Ovary (tissue), 10 donors: ENCODE measurements around the gene TSBP1. TPM values are rescaled to one million over a fixed set of nuclear protein-coding genes. Genes with fewer than 3 reads are reported as not detected.

Source experiments
- DNase-seq, 5 donors: peaks; one replicate each; pipeline ENCODE4 v3.0.0-alpha.2; 2019 to 2020
- H3K27ac ChIP-seq, 2 donors: fragments of 200-600 bp; one replicate each; pipeline versions ENCODE4 v1.5.1 to v1.8.0; 2019 to 2022
- H3K27me3 ChIP-seq: fragments of 200-600 bp; one replicate; pipeline ENCODE4 v1.8.0; 2022
- H3K36me3 ChIP-seq: fragments of 200-600 bp; sonication (generic); one replicate; pipeline ENCODE4 v1.5.1; 2019
- H3K4me1 ChIP-seq: one replicate; pipeline ENCODE4 v1.8.1; 2013; ENCODE audit warnings: mild to moderate bottlenecking, moderate library complexity; ENCODE audit not compliant: insufficient read depth
- H3K4me3 ChIP-seq: fragments of 200-600 bp; sonication (generic); one replicate; pipeline ENCODE4 v1.5.1; 2017
- H3K9me3 ChIP-seq, 2 donors: fragments of 200-600 bp in 1 of 2; sonication (generic) in 1 of 2; one replicate each; pipeline versions ENCODE4 v1.5.1 to v1.8.1; 2013 to 2019; ENCODE audit warnings: mild to moderate bottlenecking in 1 of 2, moderate library complexity in 1 of 2
- EP300 ChIP-seq: sonication (generic); formaldehyde crosslinking; IDR thresholded peaks from one replicate; pipeline ENCODE4 v1.6.1; 2017; ENCODE audit warnings: antibody characterized with exemption
- POLR2A ChIP-seq: fragments of 450-650 bp; IDR thresholded peaks from one replicate; pipeline ENCODE4 v1.6.1; 2017; ENCODE audit warnings: antibody characterized with exemption, mild to moderate bottlenecking, moderate library complexity
- WGBS, 3 donors: extraction: QIAGEN DNeasy Blood & Tissue Kit in 1 of 3; methylation state at CpG; one replicate each; pipeline versions ENCODE4 v1.1.5 to v1.1.7; 2013 to 2017; 5-methylcytosine and 5-hydroxymethylcytosine counted together
- intact Hi-C, 4 donors: fragments of 100-400 bp; cut with DNase I; formaldehyde crosslinking; loops; one replicate each; pipeline versions ENCODE4 v1.11.0 to v1.15.1; 2022 to 2023
- long read RNA-seq, 3 donors: library from polyadenylated mRNA in 2 of 3; unstranded in 2 of 3; transcript quantifications; one replicate each; pipeline ENCODE4 v2.0.0 and lab custom pipeline, GENCODE V29; 2021 to 2026
- polyA plus RNA-seq, 2 donors: library from polyadenylated mRNA; stranded (reverse); fragments of 200-250 nt in 1 of 2; fragments of 350-450 nt in 1 of 2; fragmentation: Illumina TruSeq in 1 of 2; extraction: RNeasy Lipid Tissue Mini Kit (QIAGEN cat#74804) in 1 of 2; gene quantifications; one replicate each; pipeline ENCODE4 v1.2.3, GENCODE V29; 2013 to 2014
- total RNA-seq, 7 donors: library from RNA; depleted of rRNA in 2 of 7; stranded (reverse); fragments of >200 nt in 2 of 7; fragmentation: NEBNext Ultra II Directional in 3 of 7; extraction: Animal tissue kit (Norgen Biotek cat#: 25700) in 3 of 7; gene quantifications; one replicate each; pipeline versions ENCODE4 v1.1.0 to v1.2.4, GENCODE V29; 2016 to 2023
- TF ChIP-seq, protein P1 (sequence below), 3 donors: fragments of 450-650 bp in 2 of 3; fragments of 200-600 bp in 1 of 3; IDR thresholded peaks; one replicate each; pipeline versions ENCODE4 v1.5.1 to v1.8.0; 2016 to 2022; ENCODE audit warnings: antibody characterized with exemption in 3 of 3, mild to moderate bottlenecking in 1 of 3
- donor health status: DM: no; HTN: no; CAD: no; lungs with moderate emphysema.
- donor health status: DM: no; HTN: no; CAD: no.
- donor health status: Bipolar disorder and iron deficiency.
- donor health status: DM: yes; HTN: yes; CAD: no.
- donor health status: DM: no; HTN: no; CAD: no.
- donor health status: DM: yes; HTN: yes; CAD: no.

Gene TSBP1, protein sequence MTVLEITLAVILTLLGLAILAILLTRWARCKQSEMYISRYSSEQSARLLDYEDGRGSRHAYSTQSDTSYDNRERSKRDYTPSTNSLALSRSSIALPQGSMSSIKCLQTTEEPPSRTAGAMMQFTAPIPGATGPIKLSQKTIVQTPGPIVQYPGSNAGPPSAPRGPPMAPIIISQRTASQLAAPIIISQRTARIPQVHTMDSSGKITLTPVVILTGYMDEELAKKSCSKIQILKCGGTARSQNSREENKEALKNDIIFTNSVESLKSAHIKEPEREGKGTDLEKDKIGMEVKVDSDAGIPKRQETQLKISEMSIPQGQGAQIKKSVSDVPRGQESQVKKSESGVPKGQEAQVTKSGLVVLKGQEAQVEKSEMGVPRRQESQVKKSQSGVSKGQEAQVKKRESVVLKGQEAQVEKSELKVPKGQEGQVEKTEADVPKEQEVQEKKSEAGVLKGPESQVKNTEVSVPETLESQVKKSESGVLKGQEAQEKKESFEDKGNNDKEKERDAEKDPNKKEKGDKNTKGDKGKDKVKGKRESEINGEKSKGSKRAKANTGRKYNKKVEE
- total RNA-seq (not detected), polyA plus RNA-seq (not detected)
- long read RNA-seq, donor 1 = 0 reads
- long read RNA-seq, donor 2 = 0 reads
- long read RNA-seq, donor 3 = 0 reads

DNA sequence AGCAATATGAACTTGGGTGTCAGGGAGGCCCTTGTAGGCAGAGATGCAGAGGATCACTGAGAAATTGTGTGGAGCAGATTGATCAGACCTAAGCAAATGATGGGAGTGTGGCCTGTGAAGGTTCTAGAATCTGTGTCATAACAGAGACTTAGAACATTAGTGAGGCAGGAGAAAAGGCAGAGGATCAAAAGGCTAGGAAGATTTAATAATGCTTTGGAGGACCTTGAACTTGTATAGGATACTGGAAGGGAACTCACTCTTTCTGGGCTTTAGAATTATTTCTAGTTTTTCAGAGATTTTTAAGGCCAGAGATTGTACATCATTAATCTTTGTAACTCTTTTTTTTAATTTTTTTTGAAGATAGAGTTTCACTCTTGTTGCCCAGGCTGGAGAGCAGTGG lies at the start of gene TSBP1:
TSBP1 (minus strand) TSS at position 101 of the 400 bp plus-strand sequence. CDS start 197 bp downstream, outside the sequence.
- DNase-seq = no peak
- no peaks in the 10 kb centered on the region for H3K36me3 ChIP-seq
- H3K27ac ChIP-seq = no peak within 1 kb of the TSS
- no peaks in the 10 kb centered on the region for H3K4me1 ChIP-seq
- no peak within 1 kb of the TSS for H3K4me3 ChIP-seq
- intact Hi-C loops = no loop called here
- H3K9me3 ChIP-seq = no peaks in the 10 kb centered on the region
- H3K27me3 ChIP-seq = no peaks in the 10 kb centered on the region
- no peak for TF ChIP-seq POLR2A
- no peak for TF ChIP-seq EP300
- TF ChIP-seq, protein P1, sequence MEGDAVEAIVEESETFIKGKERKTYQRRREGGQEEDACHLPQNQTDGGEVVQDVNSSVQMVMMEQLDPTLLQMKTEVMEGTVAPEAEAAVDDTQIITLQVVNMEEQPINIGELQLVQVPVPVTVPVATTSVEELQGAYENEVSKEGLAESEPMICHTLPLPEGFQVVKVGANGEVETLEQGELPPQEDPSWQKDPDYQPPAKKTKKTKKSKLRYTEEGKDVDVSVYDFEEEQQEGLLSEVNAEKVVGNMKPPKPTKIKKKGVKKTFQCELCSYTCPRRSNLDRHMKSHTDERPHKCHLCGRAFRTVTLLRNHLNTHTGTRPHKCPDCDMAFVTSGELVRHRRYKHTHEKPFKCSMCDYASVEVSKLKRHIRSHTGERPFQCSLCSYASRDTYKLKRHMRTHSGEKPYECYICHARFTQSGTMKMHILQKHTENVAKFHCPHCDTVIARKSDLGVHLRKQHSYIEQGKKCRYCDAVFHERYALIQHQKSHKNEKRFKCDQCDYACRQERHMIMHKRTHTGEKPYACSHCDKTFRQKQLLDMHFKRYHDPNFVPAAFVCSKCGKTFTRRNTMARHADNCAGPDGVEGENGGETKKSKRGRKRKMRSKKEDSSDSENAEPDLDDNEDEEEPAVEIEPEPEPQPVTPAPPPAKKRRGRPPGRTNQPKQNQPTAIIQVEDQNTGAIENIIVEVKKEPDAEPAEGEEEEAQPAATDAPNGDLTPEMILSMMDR (IDR thresholded peaks at IDR 0.05) = no peak

- no peaks in the 10 kb centered on the region for H3K9me3 ChIP-seq
- H3K27ac ChIP-seq = no peak overlapping the region
- intact Hi-C loops = loop anchor here (10.0 kb wide), 3 partner anchors 171 to 379 kb away; no protein-coding TSS in a partner anchor
- WGBS, 3 donors = 53 to 56% (median 54%) methylated on average over 3 of the region's 3 CpGs
- H3K27me3 ChIP-seq = no peaks in the 10 kb centered on the region
- H3K36me3 ChIP-seq = no peaks in the 10 kb centered on the region
- DNase-seq = no peak
- no peak overlapping the region for H3K4me3 ChIP-seq
- H3K4me1 ChIP-seq = no peaks in the 10 kb centered on the region
- TF ChIP-seq EP300 = no peak
- TF ChIP-seq, protein P1 (IDR thresholded peaks at IDR 0.05) = no peak
- TF ChIP-seq POLR2A = no peak
Observed at GRCh38 chr6:32416036-32416435, 44.3 kb upstream of the TSBP1 start.

DNA sequence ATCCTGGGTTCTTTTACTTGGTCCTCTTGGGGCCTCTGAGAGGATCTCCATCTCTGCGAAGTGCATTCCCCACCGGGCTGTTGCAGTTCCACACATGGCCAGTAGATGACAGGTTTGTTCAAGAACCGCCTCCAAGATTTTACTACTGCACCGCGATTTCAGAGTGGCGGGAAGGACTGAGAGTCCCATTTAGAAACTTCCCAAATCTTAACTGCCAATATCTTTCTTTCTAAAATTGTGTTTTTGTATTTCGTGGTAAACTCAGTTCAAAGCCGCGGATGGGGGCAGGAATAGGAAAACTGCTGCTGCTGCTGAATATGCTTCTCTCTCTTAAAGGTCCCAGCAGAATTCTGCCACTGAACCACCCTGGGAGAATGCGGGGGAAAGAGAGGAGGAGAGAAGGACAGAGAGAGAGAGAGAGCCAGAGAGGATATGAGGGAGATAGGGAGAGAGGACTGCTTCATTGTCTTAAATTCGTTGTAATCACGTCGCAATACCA lies 43.9 kb upstream of the TSBP1 start:
- no peaks in the 10 kb centered on the region for H3K9me3 ChIP-seq
- peak; percentile 49 to 75 (median 73) for DNase-seq
- H3K4me3 ChIP-seq = no peak overlapping the region
- no peaks in the 10 kb centered on the region for H3K36me3 ChIP-seq
- intact Hi-C loops = loop anchor here (10.0 kb wide), 3 partner anchors 171 to 379 kb away; no protein-coding TSS in a partner anchor
- TF ChIP-seq POLR2A = no peak
- no peak for TF ChIP-seq EP300
- TF ChIP-seq, protein P1 (IDR thresholded peaks at IDR 0.05) = peak; percentile 74 to 87 (median 85)
- no peaks in the 10 kb centered on the region for H3K27me3 ChIP-seq
- 1 to 3% (median 3%) methylated on average over 13 of the region's 13 CpGs for WGBS, 3 donors
- no peaks in the 10 kb centered on the region for H3K4me1 ChIP-seq
- H3K27ac ChIP-seq = no peak overlapping the region

- 2 to 7% (median 4%) methylated on average over 11 of the region's 11 CpGs for WGBS, 3 donors
- Histone ChIP-seq H3K4me1 (no peaks in the 10 kb centered on the region), H3K27ac (no peak overlapping the region), H3K36me3 (no peaks in the 10 kb centered on the region), H3K4me3 (no peak overlapping the region), H3K9me3 (no peaks in the 10 kb centered on the region), H3K27me3 (no peaks in the 10 kb centered on the region)
- TF ChIP-seq EP300 = no peak
- TF ChIP-seq, protein P1 (IDR thresholded peaks at IDR 0.05) = peak; percentile 71 to 84 (median 71)
- intact Hi-C loops = loop anchor here (2.0 to 10.0 kb wide), 5 partner anchors 39 to 381 kb away; no protein-coding TSS in a partner anchor
- DNase-seq = peak; percentile 70 to 86 (median 79)
Observed at GRCh38 chr6:32413427-32414047, 41.8 kb upstream of the TSBP1 start.
